Tracheal epithelial cell (primary cell): Measurements from ENCODE around the gene AQP10. TPM values are rescaled to one million over a fixed set of nuclear protein-coding genes. Genes with fewer than 3 reads are reported as not detected.

Source experiments
- total RNA-seq: library from RNA; depleted of rRNA; stranded (reverse); fragments of >200 nt; gene quantifications from 2 replicates; pipeline ENCODE4 v1.2.1, GENCODE V29; 2014

The AQP10 gene, protein sequence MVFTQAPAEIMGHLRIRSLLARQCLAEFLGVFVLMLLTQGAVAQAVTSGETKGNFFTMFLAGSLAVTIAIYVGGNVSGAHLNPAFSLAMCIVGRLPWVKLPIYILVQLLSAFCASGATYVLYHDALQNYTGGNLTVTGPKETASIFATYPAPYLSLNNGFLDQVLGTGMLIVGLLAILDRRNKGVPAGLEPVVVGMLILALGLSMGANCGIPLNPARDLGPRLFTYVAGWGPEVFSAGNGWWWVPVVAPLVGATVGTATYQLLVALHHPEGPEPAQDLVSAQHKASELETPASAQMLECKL
- total RNA-seq, result under 0.01 TPM in 1 of 2 replicates, not detected in the other

DNA sequence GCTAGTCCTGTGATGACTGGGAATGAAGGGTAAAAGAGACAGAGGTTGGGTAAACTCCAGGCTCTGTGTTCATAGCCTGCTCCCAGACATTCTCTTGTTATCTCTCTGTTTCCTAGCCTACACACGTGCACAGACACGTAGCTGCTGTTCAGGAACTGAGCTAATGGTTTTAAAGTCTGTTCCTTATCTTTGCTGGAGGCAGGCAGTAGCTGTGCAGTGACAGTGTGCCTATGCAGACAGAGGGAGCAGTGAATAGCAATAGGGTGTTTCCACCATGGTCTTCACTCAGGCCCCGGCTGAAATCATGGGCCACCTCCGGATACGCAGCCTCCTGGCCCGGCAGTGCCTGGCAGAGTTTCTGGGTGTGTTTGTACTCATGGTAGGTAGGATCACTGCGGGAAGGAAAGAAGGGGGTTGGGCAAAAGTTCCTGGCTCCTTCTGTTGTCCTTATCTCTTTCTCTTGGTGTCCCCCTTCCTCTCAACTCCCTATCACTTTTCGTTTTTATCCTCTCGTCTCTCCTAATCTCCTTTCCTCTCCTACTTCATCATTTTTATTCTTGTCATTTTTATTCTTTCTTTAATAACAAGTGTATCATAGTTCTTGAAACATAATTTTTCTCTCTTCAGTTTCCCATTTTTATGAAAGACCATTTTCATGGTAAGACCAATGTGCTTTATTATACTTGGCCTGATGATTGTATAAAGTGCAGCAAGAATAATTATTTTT, at the start of gene AQP10:
TSS of gene AQP10 (plus strand) at position 212 of the 727 bp plus-strand sequence. CDS start at position 275, 63 bp downstream.

DNA sequence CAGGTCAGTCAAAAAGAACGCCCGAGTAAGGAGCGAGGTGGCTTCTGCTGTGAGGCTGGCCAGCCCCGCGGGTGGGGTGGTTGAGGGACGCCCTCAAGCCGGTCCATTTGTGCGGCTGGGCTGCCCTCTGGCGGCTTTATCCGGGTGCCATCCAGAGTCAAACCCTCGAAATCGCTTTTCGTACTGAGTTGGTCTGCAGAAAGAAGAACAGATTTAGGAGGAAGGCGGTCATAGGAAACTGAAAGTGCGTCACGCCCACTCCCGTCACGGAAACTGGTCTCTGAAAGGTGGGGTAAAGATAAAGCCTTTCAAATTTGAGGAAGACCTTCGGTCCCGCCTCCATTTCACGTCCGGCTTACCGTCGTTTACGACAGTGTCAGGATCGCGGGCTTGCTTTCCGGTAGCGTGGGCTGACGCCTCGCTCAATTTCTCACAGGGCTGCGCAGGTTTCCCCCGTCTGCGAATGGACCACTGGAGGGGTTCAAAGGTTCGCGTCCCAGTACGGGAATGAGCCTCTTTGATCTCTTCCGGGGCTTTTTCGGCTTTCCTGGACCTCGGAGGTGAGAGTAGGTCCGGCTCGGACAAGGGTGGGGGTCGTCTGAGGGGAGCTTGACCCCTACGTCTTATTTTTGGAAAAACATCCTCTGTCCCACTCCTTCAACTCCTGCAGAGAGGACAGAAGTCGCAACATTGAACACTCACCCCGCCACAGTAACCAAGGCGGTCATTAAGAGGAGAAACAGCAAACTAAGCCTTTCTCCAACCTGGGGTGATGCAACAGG, 48.5 kb upstream of the AQP10 start, which contains the start of gene HAX1:
TSS of gene HAX1 (plus strand) at position 413 of the 782 bp plus-strand sequence. CDS start at position 508, 95 bp downstream.

DNA sequence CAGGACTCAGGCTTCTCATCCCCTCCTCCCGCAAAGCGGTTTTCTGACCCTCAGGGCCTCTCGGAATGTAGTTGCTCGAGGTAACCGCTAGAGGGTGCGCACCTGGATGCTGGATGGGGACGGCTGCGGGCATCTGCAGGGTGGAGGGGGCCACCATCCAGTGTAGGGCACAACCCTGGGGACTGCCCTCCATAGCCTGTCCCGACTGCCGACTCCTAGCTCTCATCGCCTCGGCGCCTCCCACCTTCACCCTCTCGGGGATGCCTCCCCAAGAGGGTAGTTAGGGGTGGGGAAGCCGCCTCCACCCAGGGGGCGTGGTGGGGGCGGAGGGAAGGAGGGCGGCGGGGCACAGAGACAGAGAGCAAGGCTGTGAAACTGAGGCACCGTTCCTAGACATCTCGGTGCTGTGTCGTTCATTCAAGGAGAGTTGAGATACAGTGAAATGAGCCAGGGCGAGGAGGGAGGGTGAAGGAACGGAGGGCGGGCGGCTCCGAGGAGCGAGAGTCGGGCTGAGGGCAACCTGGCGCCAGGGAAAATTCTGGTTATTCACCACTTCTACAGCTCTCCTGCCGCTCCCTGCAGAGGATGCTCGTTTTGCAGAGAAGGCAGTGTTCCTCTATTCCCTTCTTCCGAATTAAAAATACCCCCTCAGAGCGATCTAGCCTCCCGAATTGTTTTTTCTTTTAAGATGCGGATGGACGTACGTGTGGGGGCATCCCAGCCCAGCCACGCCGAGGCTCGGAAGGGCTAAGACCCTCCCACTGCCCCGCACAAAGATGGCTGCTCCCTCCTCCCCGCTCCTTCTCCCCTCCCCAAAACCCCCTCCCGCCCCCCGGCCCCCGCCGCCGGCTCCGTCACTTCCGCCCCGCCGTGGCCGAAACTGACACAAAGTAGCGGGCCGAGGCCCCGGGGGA, 4.0 kb downstream of the AQP10 start, which contains the start of gene ATP8B2:
TSS of gene ATP8B2 (plus strand) at position 857 of the 914 bp plus-strand sequence. CDS start 2,617 bp downstream, outside the sequence.

Other genes starting within 250 kb of the AQP10 start
- gene NUP210L, start 166.0 kb upstream of the AQP10 start, total RNA-seq, result 0.21 and 0.24 TPM in 2 replicates
- gene TPM3, start 129.0 kb upstream of the AQP10 start, total RNA-seq, result 196 and 436 TPM in 2 replicates
- gene CFAP141, start 114.8 kb upstream of the AQP10 start, total RNA-seq, result not detected in 2 replicates
- gene UBAP2L, start 100.1 kb upstream of the AQP10 start, total RNA-seq, result 19.8 and 21.3 TPM in 2 replicates
- gene HAX1, start 48.5 kb upstream of the AQP10 start, total RNA-seq, result 157 and 191 TPM in 2 replicates
- 11.3 and 45.8 TPM in 2 replicates for gene ATP8B2, start 4.4 kb downstream of the AQP10 start, total RNA-seq
- gene IL6R, start 84.2 kb downstream of the AQP10 start, total RNA-seq, result 16.0 and 49.4 TPM in 2 replicates
- not detected in 2 replicates for gene TDRD10, start 181.1 kb downstream of the AQP10 start, total RNA-seq
- under 0.01 and 0.24 TPM in 2 replicates for gene SHE, start 181.3 kb downstream of the AQP10 start, total RNA-seq
- gene UBE2Q1, start 237.6 kb downstream of the AQP10 start, total RNA-seq, result 17.8 and 21.7 TPM in 2 replicates
- gene CHRNB2, start 246.7 kb downstream of the AQP10 start, total RNA-seq, result under 0.01 TPM in 1 of 2 replicates, not detected in the other